Measurements from ENCODE around the gene CDC42EP5.
"Not testable (repeated sequence)": the region's sequence is repeated elsewhere in the genome, so short reads cannot be mapped to it uniquely, and the experiment has no call there.

The CDC42EP5 gene

GRCh38 chr19:54473071-54473891, at the start of gene CDC42EP5:
TSS of gene CDC42EP5 (minus strand) at chr19:54473296. CDS start at chr19:54465547, 7,749 bp downstream.
- no peak for DNase-seq

DNA sequence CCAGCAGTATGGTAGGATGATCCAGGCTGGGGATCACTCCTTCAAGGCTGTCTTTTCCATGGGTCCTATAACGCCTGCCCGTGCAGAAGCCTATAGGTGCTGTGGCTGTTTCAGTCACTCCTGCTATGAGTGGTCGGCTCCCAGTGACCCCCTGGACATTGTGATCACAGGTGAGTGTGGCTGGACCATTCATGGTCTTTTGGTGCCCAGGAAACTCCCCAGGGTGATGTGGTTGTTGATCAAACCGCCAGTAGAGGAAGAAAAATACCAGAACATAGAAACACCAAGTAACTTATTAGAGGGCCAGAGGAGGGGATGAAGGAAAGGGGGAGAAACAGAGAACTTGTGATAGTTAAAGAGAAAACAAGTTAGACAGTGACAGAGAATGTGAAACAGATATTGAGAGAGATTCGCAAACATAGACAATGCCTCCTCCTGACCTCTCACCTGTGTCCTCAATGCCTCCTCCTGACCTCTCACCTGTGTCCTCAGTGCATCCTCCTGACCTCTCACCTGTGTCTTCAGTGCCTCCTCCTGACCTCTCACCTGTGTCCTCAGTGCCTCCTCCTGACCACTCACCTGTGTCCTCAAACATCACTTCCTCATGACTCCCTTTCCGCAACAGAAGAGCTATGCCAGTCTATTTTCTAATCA, 48.9 kb upstream of the CDC42EP5 start:
- DNase-seq, result no peak

GRCh38 chr19:54521022-54521859, 48.1 kb upstream of the CDC42EP5 start:
- DNase-seq, result no peak

DNA sequence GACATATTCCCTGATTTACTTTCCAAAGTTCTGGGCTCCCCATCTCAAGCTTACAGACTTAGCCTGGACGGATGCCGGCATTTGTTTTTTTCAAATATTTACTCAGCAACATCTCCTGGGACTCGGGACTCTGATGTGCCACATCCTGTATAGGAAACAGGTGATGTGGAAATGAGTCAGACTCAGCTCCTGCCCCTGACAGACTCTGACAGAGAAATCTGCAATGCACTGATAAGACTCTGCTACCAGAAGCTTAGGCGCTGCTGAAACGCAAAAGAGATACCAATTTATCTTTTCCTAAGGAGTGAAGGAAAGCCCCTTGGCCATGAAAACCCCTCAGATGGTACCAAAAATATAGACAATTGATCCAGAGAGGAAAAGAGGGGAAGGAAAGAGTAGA, 45.7 kb upstream of the CDC42EP5 start:
- no peak for DNase-seq

GRCh38 chr19:54517483-54517882, 44.4 kb upstream of the CDC42EP5 start:
- DNase-seq, result no peak

- no peak for DNase-seq
Measured at GRCh38 chr19:54515156-54515555, 42.1 kb upstream of the CDC42EP5 start.

DNA sequence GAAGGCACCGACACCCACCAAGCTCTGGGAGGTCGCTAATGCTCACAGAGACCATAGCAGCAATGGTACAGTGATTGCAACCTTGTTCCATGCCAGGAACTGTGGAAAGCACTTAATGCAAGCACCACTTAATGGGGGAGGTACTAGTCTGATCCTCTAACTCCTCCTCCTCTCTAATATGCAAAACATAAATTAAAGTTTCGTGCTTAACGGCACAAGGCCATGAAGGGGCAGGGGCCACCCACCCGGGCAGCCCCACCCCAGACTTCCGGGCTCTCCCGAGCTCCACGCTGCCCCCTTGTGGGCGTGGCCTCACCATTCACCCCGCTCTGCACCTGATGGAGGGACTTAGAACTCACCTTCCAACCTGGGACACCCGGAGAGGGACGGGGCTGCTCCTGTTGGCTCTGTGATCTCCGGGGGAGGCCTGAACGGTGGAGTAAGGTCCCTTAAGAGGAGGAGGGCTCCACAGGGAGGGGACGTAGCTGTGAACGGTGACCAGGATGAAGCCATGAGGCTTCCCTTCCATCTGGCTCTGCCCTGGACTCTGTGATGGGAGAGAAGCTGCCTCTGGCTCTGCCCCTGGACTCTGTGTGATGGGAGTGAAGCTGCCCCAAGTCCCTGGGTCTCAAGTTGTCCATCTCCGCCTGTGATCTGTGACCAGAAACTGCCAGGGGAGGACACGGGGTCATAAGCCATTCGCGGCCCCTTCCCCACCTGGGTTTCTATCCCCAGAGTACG, 36.3 kb upstream of the CDC42EP5 start:
- DNase-seq, result not testable (repeated sequence)

DNA sequence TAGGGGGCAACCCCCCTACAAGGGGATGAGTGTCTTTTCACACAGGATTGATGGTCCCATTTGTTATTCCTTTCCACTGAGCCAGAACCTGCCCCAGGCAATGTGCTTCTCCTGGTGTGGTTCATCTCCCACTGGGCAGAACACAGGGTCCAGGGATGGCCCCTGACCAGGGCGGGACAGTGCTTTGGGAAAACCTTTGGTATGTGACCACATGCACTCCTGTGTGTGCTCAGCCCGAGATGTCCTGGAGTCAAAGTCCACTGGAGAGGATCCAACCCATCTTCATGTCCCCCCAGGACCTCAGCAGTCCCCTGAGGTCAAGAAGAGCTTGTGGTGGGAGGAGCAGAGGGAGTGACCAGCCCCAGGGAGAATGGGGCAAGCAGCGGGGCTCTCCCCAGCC, 35.4 kb upstream of the CDC42EP5 start:
- not testable (repeated sequence) for DNase-seq

DNA sequence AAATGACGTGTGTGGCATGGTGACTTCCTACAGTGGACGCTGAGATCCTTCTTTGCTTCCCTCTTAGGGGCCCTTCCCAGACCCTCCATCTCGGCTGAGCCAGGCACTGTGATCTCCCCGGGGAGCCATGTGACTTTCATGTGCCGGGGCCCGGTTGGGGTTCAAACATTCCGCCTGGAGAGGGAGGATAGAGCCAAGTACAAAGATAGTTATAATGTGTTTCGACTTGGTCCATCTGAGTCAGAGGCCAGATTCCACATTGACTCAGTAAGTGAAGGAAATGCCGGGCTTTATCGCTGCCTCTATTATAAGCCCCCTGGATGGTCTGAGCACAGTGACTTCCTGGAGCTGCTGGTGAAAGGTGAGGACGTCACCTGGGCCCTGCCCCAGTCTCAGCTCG, 34.7 kb upstream of the CDC42EP5 start:
- no peak for DNase-seq

DNA sequence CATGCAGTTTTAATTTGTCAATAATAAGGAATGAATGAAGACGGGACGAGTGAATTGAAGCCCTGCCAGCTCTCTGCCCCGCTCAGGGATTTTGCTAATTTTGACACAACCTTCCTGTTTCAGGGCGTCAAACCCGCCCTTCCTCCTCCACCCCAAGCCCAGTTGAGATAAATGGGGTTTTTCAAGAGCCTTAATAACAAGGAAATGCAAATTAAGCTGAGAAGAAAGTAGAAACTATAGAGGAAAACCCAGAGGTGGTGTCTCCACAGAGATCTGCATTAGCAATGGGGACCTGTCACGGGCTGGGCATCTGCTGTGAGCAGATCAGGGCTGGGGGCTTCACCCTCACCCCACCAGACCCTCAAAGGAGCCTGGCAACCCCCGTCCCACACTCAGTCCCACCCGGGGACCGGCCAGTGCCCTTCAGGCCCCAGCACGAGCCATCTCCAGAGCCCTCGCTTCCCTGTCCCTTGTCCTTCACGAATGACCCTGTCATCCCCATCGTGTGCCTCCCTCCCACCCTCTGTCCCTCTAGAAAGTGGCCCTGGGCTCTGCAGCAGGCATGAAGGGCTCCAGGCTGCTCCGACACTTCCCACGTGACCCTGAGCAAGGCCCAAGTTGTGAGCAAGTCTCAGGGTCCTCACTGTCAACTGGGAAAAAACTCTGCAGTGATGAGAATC, 34.1 kb upstream of the CDC42EP5 start:
- DNase-seq, result not testable (repeated sequence)

GRCh38 chr19:54506079-54506478, 33.0 kb upstream of the CDC42EP5 start:
- DNase-seq, result no peak

DNA sequence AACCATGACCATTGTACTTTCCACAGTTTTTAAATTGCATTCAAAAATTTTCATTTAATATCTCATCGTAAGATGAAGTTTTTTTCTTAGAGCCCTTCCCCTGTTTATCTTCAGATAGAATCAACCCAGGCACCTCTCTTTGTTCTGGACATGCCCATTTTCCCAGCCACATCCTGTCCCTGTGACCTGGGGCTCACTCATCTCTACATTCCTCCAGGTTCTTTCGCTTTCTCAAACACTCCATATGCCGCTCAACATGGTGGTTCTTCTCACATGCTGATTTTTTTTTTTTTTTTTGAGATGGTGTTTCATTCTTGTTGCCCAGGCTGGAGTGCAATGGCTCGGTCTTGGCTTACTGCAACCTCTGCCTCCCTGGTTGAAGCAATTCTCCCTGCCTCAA, 32.4 kb upstream of the CDC42EP5 start:
- not testable (repeated sequence) for DNase-seq

DNA sequence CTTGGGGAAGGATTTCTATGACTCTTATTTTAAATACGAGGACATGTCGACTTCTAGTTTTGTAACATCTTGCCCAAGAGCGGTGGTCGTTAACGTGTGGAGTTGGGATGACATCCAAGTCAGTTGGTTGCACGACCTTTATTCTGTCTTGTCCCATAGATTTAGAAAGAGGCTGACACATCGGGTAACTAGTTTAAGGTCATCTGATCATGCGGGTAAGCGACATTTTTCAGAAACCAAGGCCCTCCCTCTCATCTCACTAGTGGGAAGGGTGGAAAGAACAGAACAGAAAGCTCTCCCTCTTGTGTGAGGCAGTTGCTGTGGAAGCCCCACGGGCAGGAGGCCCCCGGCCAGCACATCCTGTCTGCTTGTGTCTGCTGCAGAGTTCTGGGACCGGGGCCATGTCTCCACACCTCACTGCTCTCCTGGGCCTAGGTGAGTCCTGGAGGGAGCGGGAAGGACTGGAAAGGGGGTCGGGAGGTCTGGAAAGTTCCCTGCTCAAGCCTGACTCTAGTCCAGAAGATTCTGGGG, 29.5 kb upstream of the CDC42EP5 start, which contains the start of gene LAIR2:
TSS of gene LAIR2 (plus strand) at position 314 of the 531 bp plus-strand sequence. CDS start at position 402, 88 bp downstream.
- no peak for DNase-seq

GRCh38 chr19:54498451-54498772, 25.3 kb upstream of the CDC42EP5 start:
- DNase-seq, result not testable (repeated sequence)

- not testable (repeated sequence) for DNase-seq
Measured at GRCh38 chr19:54497747-54498450, 24.8 kb upstream of the CDC42EP5 start.

- not testable (repeated sequence) for DNase-seq
Measured at GRCh38 chr19:54495284-54495683, 22.2 kb upstream of the CDC42EP5 start.

GRCh38 chr19:54493967-54494585, 21.0 kb upstream of the CDC42EP5 start:
- DNase-seq, result no peak

GRCh38 chr19:54493056-54493455, 20.0 kb upstream of the CDC42EP5 start:
- DNase-seq, result not testable (repeated sequence)

GRCh38 chr19:54492568-54492967, 19.5 kb upstream of the CDC42EP5 start:
- DNase-seq, result no peak

- DNase-seq, result no peak
Measured at GRCh38 chr19:54489766-54490165, 16.7 kb upstream of the CDC42EP5 start.

DNA sequence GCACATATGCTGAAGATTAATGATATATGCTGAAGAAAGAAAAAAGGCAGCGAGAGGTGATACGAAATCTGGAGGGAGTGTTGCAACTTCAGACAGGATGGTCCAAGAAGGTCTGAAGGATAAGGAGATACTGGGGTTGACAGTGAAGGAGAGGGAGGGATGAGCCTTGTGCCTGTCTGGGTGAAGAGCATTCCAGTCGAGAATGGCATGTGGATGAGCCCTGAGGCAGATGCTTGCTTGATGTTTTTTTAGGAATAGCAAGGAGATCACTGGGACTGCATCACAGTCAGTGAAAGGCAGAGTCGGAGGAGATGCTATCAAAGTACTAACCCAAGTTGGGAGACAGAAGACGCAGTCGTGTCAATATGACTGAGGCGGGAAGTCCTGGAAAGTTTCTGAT, 16.2 kb upstream of the CDC42EP5 start:
- DNase-seq, result no peak
